Prostate gland (tissue), 2 donors: ENCODE measurements around the gene CLIC3.

Source experiments
- CTCF ChIP-seq, 4 experiments: fragments of 200-600 bp in 2 of 4; fragments of 450-650 bp in 2 of 4; sonication (generic) in 2 of 4; IDR thresholded peaks; 1 replicate in 3 of 4; 2 replicates in 1 of 4; pipeline ENCODE4 v1.5.1; 2016 to 2019; ENCODE audit warnings: antibody characterized with exemption in 4 of 4, mild to moderate bottlenecking in 2 of 4, moderate library complexity in 2 of 4
- POLR2A ChIP-seq: fragments of 450-650 bp; IDR thresholded peaks from one replicate; pipeline ENCODE4 v1.6.1; 2016; ENCODE audit warnings: antibody characterized with exemption, mild to moderate bottlenecking
- POLR2AphosphoS5 ChIP-seq: sonication (generic); formaldehyde crosslinking; IDR thresholded peaks from one replicate; pipeline ENCODE4 v1.6.1; 2017; ENCODE audit warnings: antibody characterized with exemption

GRCh38 chr9:137022662-137023008 is 26.3 kb upstream of the CLIC3 start:
- TF ChIP-seq CTCF (IDR thresholded peaks at IDR 0.05) (no peak), POLR2A (no peak), POLR2AphosphoS5 (no peak)
